ENCODE data around the gene MAP3K13. TPM values are rescaled to one million over a fixed set of nuclear protein-coding genes. Genes with fewer than 3 reads are reported as not detected.
"Not testable (repeated sequence)": the region's sequence is repeated elsewhere in the genome, so short reads cannot be mapped to it uniquely, and the experiment has no call there.

The MAP3K13 gene
- total RNA-seq, 1 experiment from 2014 or later: 9.1 TPM

- no peaks in the 10 kb centered on the region for H3K27me3 Mint-ChIP-seq (ENCODE audit: low read depth)
- H3K27ac Mint-ChIP-seq: no peak overlapping the region
- ChIA-PET CTCF (no interaction called here), POLR2A (no interaction called here)
- DNase-seq (ENCODE audit: low spot score) (no peak), ATAC-seq (no peak)
- no peaks in the 10 kb centered on the region for H3K36me3 Mint-ChIP-seq
- H3K4me1 Mint-ChIP-seq: no peaks in the 10 kb centered on the region
- no peak overlapping the region for H3K4me3 Mint-ChIP-seq
- TF ChIP-seq USF2 (CRISPR knock-in tag; IDR thresholded peaks at IDR 0.05) (no peak), KAT7 (CRISPR knock-in tag; IDR thresholded peaks at IDR 0.05; ENCODE audit: borderline replicate concordance) (no peak), CREB1 (CRISPR knock-in tag; IDR thresholded peaks at IDR 0.05) (no peak), NR2C2 (CRISPR knock-in tag; IDR thresholded peaks at IDR 0.05) (no peak), ZNF396 (CRISPR knock-in tag; IDR thresholded peaks at IDR 0.05; ENCODE audit: borderline replicate concordance) (no peak), ATF2 (CRISPR knock-in tag; IDR thresholded peaks at IDR 0.05; ENCODE audit: borderline replicate concordance, low read depth) (no peak), ETV6 (CRISPR knock-in tag; IDR thresholded peaks at IDR 0.05) (no peak), E2F4 (CRISPR knock-in tag; IDR thresholded peaks at IDR 0.05; ENCODE audit: borderline replicate concordance, low read depth) (no peak), MLX (CRISPR knock-in tag; IDR thresholded peaks at IDR 0.05) (no peak), NFE2L1 (CRISPR knock-in tag; IDR thresholded peaks at IDR 0.05) (no peak), TEAD1 (CRISPR knock-in tag; IDR thresholded peaks at IDR 0.05) (no peak), ATF1 (CRISPR knock-in tag; IDR thresholded peaks at IDR 0.05) (no peak), CREM (CRISPR knock-in tag; IDR thresholded peaks at IDR 0.05) (no peak), ATF6 (CRISPR knock-in tag; IDR thresholded peaks at IDR 0.05) (no peak)
- no peaks in the 10 kb centered on the region for H3K9me3 Mint-ChIP-seq
These were observed 85.2 kb downstream of the MAP3K13 start for GRCh38 chr3:185448107-185448506.

GRCh38 chr3:185451432-185451831 is 88.5 kb downstream of the MAP3K13 start:
- H3K27me3 Mint-ChIP-seq (ENCODE audit: low read depth); H3K9me3 Mint-ChIP-seq; ATAC-seq; H3K27ac Mint-ChIP-seq; H3K36me3 Mint-ChIP-seq; H3K4me3 Mint-ChIP-seq; DNase-seq (ENCODE audit: low spot score); H3K4me1 Mint-ChIP-seq; POLR2A ChIA-PET; CTCF ChIA-PET: not testable (repeated sequence)

- TF ChIP-seq FOXK1 (CRISPR knock-in tag; IDR thresholded peaks at IDR 0.05): no peak
- TF ChIP-seq CTCF (IDR thresholded peaks at IDR 0.05): no peak
- TF ChIP-seq CREB1 (CRISPR knock-in tag; IDR thresholded peaks at IDR 0.05): no peak
- TF ChIP-seq GRHL2 (CRISPR knock-in tag; IDR thresholded peaks at IDR 0.05; ENCODE audit: insufficient replicate concordance, severe bottlenecking): no peak
- TF ChIP-seq RORB (CRISPR knock-in tag; IDR thresholded peaks at IDR 0.05): no peak
- TF ChIP-seq JAZF1 (CRISPR knock-in tag; IDR thresholded peaks at IDR 0.05): no peak
- POLR2A ChIA-PET: interaction anchor here (0.6 kb wide), 1 partner anchor 174 kb away, joined by 4 read pairs; no protein-coding TSS in a partner anchor
- no peak overlapping the region for H3K27ac Mint-ChIP-seq
- no peaks in the 10 kb centered on the region for H3K36me3 Mint-ChIP-seq
- H3K9me3 Mint-ChIP-seq: peaks cover 7% of the 10 kb centered on the region
- DNase-seq (ENCODE audit: low spot score) (no peak), ATAC-seq (no peak)
- H3K4me3 Mint-ChIP-seq: no peak overlapping the region
- H3K27me3 Mint-ChIP-seq (ENCODE audit: low read depth): no peaks in the 10 kb centered on the region
- H3K4me1 Mint-ChIP-seq: no peaks in the 10 kb centered on the region
- CTCF ChIA-PET: interaction anchor here (0.6 kb wide), 1 partner anchor 61 kb away, joined by 3 read pairs; no protein-coding TSS in a partner anchor
These were observed 94.4 kb downstream of the MAP3K13 start for GRCh38 chr3:185457376-185457775.

All from WTC11 (cell line).